Measurements from ENCODE around the gene EYA3.

DNA sequence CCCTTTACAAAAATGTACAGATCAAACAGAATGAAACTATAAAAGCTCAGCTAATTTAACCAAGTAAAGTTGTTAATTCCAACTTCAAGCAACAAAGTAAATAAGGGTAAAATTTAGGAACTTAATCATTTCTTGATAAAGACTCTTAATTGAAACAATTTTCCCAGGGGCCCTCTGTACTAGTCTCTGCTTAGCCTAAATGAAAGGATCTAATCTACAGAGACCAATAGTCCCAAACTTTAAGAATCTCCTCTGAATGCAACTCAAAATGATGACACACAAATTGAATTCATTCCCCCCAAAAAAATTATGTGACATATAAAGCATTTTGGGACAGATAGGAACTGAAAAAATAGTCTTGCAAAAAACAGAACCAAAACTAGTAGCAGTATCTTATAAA lies 16.6 kb downstream of the EYA3 start:
- TF ChIP-seq, protein P1, sequence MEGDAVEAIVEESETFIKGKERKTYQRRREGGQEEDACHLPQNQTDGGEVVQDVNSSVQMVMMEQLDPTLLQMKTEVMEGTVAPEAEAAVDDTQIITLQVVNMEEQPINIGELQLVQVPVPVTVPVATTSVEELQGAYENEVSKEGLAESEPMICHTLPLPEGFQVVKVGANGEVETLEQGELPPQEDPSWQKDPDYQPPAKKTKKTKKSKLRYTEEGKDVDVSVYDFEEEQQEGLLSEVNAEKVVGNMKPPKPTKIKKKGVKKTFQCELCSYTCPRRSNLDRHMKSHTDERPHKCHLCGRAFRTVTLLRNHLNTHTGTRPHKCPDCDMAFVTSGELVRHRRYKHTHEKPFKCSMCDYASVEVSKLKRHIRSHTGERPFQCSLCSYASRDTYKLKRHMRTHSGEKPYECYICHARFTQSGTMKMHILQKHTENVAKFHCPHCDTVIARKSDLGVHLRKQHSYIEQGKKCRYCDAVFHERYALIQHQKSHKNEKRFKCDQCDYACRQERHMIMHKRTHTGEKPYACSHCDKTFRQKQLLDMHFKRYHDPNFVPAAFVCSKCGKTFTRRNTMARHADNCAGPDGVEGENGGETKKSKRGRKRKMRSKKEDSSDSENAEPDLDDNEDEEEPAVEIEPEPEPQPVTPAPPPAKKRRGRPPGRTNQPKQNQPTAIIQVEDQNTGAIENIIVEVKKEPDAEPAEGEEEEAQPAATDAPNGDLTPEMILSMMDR (conservative IDR thresholded peaks at IDR 0.05; ENCODE audit: low read depth, low read length): no peak
- no peak for TF ChIP-seq EZH2phosphoT487 (IDR thresholded peaks at IDR 0.05; ENCODE audit: borderline replicate concordance, low read length)
- TF ChIP-seq EZH2 (IDR thresholded peaks at IDR 0.05; ENCODE audit: low read length, unreplicated experiment): no peak

Measured in PC-3 (cell line).